Measurements from ENCODE around the gene ARHGEF6. TPM values are rescaled to one million over a fixed set of nuclear protein-coding genes. Genes with fewer than 3 reads are reported as not detected.

Gene ARHGEF6
- polyA plus RNA-seq, 1 donor from 2014 or later: 1.8 TPM

DNA sequence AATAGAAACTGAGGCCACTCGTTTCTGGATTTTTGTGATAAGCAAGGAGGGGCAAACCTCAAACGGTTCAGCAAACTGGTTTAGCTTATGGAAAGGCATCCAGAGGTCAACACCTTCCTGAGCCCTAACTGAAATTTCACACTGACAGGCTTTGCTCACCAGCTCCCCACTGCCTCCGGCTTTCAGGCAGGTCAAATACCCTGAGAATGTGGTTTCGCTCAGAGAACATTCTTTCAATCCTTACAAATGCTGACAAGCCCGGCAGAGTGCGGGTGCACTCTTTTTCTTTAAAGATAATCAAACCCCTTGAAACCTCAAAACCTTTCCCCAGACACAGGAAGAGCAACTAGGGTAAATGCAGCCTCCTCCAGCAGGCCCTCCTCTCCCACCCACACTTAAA lies 91.3 kb downstream of the ARHGEF6 start:
- Histone ChIP-seq H3K79me2 (replicated peaks; ENCODE audit: insufficient read depth, low read length) (no peaks in the 10 kb centered on the region), H3K36me3 (ENCODE audit: insufficient read depth, low read length) (no peaks in the 10 kb centered on the region), H2AFZ (ENCODE audit: low read depth, low read length) (no peak overlapping the region), H3K9ac (ENCODE audit: low read length) (no peak overlapping the region), H3K27me3 (ENCODE audit: insufficient read depth, low read depth, low read length) (no peaks in the 10 kb centered on the region), H3K4me2 (ENCODE audit: low read length) (no peak overlapping the region), H3K9me3 (ENCODE audit: low read length) (no peaks in the 10 kb centered on the region), H3K9me2 (ENCODE audit: insufficient read depth, low read length) (no peaks in the 10 kb centered on the region), H3K4me3 (ENCODE audit: low read length) (no peak overlapping the region), H3F3A (ENCODE audit: insufficient read depth, low read length, poor library complexity, severe bottlenecking) (no peaks in the 10 kb centered on the region), H4K20me1 (ENCODE audit: insufficient read depth) (no peaks in the 10 kb centered on the region), H3K27ac (ENCODE audit: low read length) (no peak overlapping the region)
- no peak for TF ChIP-seq POLR2AphosphoS5 (IDR thresholded peaks at IDR 0.05)
- TF ChIP-seq RAD21 (conservative IDR thresholded peaks at IDR 0.05): no peak
- no peak for TF ChIP-seq EZH2 (IDR thresholded peaks at IDR 0.05; ENCODE audit: borderline replicate concordance, insufficient read depth, low read length, poor library complexity, severe bottlenecking)
- TF ChIP-seq MXI1 (conservative IDR thresholded peaks at IDR 0.05; ENCODE audit: poor library complexity, severe bottlenecking): no peak
- TF ChIP-seq, protein P1, sequence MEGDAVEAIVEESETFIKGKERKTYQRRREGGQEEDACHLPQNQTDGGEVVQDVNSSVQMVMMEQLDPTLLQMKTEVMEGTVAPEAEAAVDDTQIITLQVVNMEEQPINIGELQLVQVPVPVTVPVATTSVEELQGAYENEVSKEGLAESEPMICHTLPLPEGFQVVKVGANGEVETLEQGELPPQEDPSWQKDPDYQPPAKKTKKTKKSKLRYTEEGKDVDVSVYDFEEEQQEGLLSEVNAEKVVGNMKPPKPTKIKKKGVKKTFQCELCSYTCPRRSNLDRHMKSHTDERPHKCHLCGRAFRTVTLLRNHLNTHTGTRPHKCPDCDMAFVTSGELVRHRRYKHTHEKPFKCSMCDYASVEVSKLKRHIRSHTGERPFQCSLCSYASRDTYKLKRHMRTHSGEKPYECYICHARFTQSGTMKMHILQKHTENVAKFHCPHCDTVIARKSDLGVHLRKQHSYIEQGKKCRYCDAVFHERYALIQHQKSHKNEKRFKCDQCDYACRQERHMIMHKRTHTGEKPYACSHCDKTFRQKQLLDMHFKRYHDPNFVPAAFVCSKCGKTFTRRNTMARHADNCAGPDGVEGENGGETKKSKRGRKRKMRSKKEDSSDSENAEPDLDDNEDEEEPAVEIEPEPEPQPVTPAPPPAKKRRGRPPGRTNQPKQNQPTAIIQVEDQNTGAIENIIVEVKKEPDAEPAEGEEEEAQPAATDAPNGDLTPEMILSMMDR (IDR thresholded peaks at IDR 0.05; ENCODE audit: poor library complexity, severe bottlenecking): no peak
- no peak for TF ChIP-seq TAF1 (IDR thresholded peaks at IDR 0.05; ENCODE audit: low read depth)
- TF ChIP-seq EP300 (conservative IDR thresholded peaks at IDR 0.05; ENCODE audit: poor library complexity, severe bottlenecking): no peak
- no peak for TF ChIP-seq SMC3 (conservative IDR thresholded peaks at IDR 0.05; ENCODE audit: poor library complexity)
- no peak for TF ChIP-seq REST (IDR thresholded peaks at IDR 0.05; ENCODE audit: borderline replicate concordance)

DNA sequence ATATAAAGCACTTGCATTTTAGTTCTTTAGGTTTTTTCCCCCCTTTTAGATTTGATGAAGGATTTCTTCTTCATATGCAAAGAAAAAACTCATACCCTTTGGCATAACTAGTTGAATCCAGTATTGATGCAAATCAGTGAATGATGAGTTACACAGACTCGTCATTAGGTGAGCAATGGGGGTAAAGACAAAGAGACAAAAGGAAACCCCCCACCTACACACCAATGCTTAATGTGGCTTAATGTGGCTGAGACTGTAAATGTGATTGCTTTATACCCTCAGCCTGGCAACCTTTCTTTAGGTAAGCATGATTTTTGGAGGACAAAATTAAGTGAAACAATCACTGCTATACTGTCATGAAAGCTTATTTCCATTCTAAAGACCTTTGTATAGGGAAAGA lies 93.3 kb downstream of the ARHGEF6 start:
- Histone ChIP-seq H3K27ac (ENCODE audit: low read length) (no peak overlapping the region), H3K9ac (ENCODE audit: low read length) (no peak overlapping the region), H3K9me2 (ENCODE audit: insufficient read depth, low read length) (no peaks in the 10 kb centered on the region), H2AFZ (ENCODE audit: low read depth, low read length) (no peak overlapping the region), H3K4me2 (ENCODE audit: low read length) (no peak overlapping the region), H3K27me3 (ENCODE audit: insufficient read depth, low read depth, low read length) (no peaks in the 10 kb centered on the region), H3F3A (ENCODE audit: insufficient read depth, low read length, poor library complexity, severe bottlenecking) (no peaks in the 10 kb centered on the region), H3K9me3 (ENCODE audit: low read length) (no peaks in the 10 kb centered on the region), H3K79me2 (replicated peaks; ENCODE audit: insufficient read depth, low read length) (no peaks in the 10 kb centered on the region), H3K36me3 (ENCODE audit: insufficient read depth, low read length) (no peaks in the 10 kb centered on the region), H3K4me3 (ENCODE audit: low read length) (no peak overlapping the region), H4K20me1 (ENCODE audit: insufficient read depth) (no peaks in the 10 kb centered on the region)
- TF ChIP-seq RAD21 (conservative IDR thresholded peaks at IDR 0.05): no peak
- no peak for TF ChIP-seq SMC3 (conservative IDR thresholded peaks at IDR 0.05; ENCODE audit: poor library complexity)
- TF ChIP-seq EP300 (conservative IDR thresholded peaks at IDR 0.05; ENCODE audit: poor library complexity, severe bottlenecking): no peak
- TF ChIP-seq, protein P1 (IDR thresholded peaks at IDR 0.05; ENCODE audit: poor library complexity, severe bottlenecking): no peak
- TF ChIP-seq POLR2AphosphoS5 (IDR thresholded peaks at IDR 0.05): no peak
- TF ChIP-seq MXI1 (conservative IDR thresholded peaks at IDR 0.05; ENCODE audit: poor library complexity, severe bottlenecking): no peak
- TF ChIP-seq EZH2 (IDR thresholded peaks at IDR 0.05; ENCODE audit: borderline replicate concordance, insufficient read depth, low read length, poor library complexity, severe bottlenecking): no peak
- TF ChIP-seq TAF1 (IDR thresholded peaks at IDR 0.05; ENCODE audit: low read depth): no peak
- TF ChIP-seq REST (IDR thresholded peaks at IDR 0.05; ENCODE audit: borderline replicate concordance): no peak
